ENCODE measurements around the gene GMPR.
"Not testable (repeated sequence)": the region's sequence is repeated elsewhere in the genome, so short reads cannot be mapped to it uniquely, and the experiment has no call there.

GMPR gene

GRCh38 chr6:16224409-16224808 is 14.0 kb upstream of the GMPR start:
- FAIRE-seq (no peak), DNase-seq (ENCODE audit: insufficient read length, low spot score) (no peak)

- not testable (repeated sequence) for FAIRE-seq; DNase-seq (ENCODE audit: insufficient read length, low spot score)
Measured at GRCh38 chr6:16225062-16225731, 13.2 kb upstream of the GMPR start.

DNA sequence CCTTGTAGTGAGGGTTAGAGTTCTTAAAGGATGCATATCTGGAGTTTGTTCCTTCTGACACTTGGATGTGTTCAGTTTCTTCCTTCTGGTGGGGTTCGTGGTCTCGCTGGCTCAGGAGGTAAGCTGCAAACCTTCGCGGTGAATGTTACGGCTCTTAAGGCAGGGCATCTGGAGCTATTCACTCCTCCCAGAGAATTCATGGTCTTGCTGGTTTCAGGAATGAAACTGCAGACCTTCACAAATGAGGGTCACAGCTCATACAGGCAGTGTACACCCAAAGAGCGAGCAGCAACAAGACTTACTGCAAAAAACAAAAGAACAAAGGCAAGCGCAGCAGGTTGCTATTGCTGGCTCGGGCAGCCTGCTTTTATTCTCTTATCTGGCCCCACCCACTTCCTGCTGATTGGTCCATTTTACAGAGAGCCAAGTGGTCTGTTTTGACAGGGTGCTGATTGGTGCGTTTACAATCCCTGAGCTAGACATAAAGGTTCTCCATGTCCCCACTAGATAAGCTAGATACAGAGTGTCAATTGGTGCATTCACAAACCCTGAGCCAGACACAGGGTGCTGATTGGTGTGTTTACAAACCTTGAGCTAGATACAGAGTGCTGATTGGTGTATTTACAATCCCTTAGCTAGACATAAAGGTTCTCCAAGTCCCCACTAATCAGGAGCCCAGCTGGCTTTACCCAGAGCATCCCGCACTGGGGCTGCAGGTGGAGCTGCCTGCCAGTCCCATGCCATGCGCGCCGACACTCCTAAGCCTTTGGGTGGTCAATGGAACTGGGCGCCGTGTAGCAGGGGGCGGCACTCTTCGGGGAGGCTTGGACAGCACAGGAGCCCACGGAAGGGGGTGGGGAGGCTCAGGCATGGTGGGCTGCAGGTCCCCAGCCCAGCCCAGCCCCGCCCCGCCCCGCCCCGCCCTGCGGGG is 12.0 kb upstream of the GMPR start:
- DNase-seq (ENCODE audit: insufficient read length, low spot score); FAIRE-seq: not testable (repeated sequence)

GRCh38 chr6:16227048-16227562 is 11.3 kb upstream of the GMPR start:
- no peak for DNase-seq (ENCODE audit: insufficient read length, low spot score)
- FAIRE-seq, result no peak

GRCh38 chr6:16227605-16228004 is 10.8 kb upstream of the GMPR start:
- FAIRE-seq (no peak), DNase-seq (ENCODE audit: insufficient read length, low spot score) (no peak)

DNA sequence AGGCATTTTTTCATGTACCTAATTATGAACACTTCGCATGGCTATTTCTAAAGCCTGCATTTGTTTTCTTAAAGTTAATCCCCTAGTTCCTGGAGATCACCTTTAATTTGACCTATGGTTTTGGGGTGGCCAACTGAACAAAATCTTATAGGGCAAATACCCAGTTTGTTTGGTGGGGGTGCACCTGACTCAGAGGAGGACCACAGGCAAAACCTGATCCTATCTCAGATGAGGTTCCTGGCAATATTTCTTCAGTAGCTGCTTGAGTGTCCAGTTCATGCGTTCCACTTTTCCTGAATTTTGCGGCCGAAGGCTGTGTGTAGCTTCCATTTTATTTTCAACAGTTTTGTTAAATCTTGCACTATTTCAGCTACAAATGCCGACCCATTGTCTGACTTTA is 10.3 kb upstream of the GMPR start:
- no peak for DNase-seq (ENCODE audit: insufficient read length, low spot score)
- FAIRE-seq, result no peak

GRCh38 chr6:16228709-16229665 is 9.4 kb upstream of the GMPR start:
- FAIRE-seq (no peak), DNase-seq (ENCODE audit: insufficient read length, low spot score) (no peak)

- FAIRE-seq (no peak), DNase-seq (ENCODE audit: insufficient read length, low spot score) (no peak)
Measured at GRCh38 chr6:16229700-16230099, 8.7 kb upstream of the GMPR start.

DNA sequence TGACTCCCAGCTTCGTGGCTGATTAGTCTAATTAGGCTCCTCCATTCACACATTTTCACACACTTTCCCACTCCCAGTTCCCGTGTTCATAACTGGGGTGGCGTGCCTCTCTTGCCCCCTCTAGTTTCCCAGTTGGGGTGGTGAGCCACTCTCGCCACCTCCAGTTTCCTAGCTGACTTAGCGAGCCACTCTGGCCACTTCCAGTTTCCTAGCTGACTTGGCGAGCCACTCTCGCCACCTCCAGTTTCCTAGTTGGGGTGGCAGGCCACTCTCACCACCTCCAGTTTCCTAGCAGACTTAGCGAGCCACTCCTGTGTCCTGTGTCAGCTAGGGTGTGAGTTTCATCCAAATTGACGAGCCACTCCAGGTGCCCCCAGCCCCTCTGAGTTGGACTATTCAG is 7.4 kb upstream of the GMPR start:
- DNase-seq (ENCODE audit: insufficient read length, low spot score), result no peak
- no peak for FAIRE-seq

DNA sequence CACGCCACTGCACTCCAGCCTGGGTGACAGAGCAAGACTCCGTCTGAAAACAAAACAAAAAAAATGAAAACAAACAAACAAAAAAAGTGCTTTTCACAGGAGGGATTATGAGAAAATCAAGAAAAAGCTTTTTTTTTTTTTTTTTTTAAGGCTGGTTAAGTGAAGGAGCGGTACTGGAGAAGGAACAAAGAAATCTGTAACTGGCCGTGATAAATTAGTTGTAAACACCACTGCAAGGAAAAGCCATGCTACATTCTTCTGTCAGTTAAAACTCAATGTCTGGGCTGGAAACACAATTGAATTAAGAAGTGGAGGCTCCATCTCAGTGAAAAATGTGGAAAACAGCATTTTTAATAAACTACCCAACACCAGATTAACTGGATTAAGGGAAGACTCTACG is 6.3 kb upstream of the GMPR start:
- DNase-seq (ENCODE audit: insufficient read length, low spot score), result no peak
- FAIRE-seq, result no peak

GRCh38 chr6:16236009-16236501 is 2.3 kb upstream of the GMPR start:
- no peak for DNase-seq (ENCODE audit: insufficient read length, low spot score)
- FAIRE-seq, result no peak

DNA sequence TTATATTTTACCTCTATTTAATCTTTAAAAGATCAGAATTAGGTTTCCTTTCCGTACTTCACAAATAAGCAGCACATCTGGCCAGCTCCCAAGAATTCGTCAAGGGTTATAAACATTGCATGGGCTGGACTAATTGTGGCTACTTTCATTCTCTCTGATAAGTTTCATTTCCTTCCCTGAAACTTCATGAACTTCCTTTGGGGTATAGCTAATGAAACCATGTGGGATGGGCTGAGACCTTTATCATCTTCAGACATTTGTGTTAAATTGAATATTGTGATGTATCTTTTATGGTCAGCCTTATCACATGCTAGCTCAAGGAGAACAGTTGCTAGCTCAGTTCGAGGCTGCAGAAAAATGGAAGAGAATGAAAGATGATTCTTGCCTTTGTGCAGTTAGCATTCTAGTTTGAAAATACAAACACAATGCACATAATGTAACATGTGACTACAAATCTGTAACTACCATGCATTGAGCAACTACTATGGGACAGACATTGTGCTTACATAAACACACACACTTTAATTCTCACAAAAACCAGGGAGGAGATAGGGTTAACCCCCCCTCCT is 1.7 kb upstream of the GMPR start:
- DNase-seq (ENCODE audit: insufficient read length, low spot score) (peak; percentile 37), FAIRE-seq (peak; percentile 82)

- peak; percentile 33 for FAIRE-seq
- DNase-seq (ENCODE audit: insufficient read length, low spot score), result no peak
Measured at GRCh38 chr6:16237242-16237641, 1.1 kb upstream of the GMPR start.

- DNase-seq (ENCODE audit: insufficient read length, low spot score) (peak; percentile 19), FAIRE-seq (peak; percentile 91)
Measured at GRCh38 chr6:16238963-16239797, 793 bp downstream of the GMPR start.

GRCh38 chr6:16239798-16240123 is 1.4 kb downstream of the GMPR start:
- DNase-seq (ENCODE audit: insufficient read length, low spot score) (peak; percentile 41), FAIRE-seq (no peak)

- DNase-seq (ENCODE audit: insufficient read length, low spot score), result no peak
- no peak for FAIRE-seq
Measured at GRCh38 chr6:16240589-16241320, 2.4 kb downstream of the GMPR start.

DNA sequence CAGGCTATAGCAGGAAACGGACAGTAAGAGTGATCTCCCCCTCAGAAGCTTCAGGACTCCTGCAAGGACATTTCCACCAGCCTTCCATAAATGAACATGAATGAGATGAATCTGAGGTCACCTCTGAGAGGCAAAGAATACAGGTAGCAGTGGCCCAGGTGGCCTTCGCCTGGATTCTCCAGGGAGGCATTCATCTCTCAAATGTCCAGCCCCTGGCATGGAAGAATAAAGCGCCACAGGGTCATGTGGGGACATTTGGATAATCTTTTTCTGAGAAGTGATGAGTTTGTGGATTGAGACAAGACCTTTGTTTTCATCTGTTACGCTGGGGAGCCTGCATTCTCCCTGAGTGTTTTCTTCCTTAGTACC is 2.9 kb downstream of the GMPR start:
- DNase-seq (ENCODE audit: insufficient read length, low spot score), result no peak
- no peak for FAIRE-seq

GRCh38 chr6:16243055-16243454 is 4.7 kb downstream of the GMPR start:
- DNase-seq (ENCODE audit: insufficient read length, low spot score) (no peak), FAIRE-seq (no peak)

DNA sequence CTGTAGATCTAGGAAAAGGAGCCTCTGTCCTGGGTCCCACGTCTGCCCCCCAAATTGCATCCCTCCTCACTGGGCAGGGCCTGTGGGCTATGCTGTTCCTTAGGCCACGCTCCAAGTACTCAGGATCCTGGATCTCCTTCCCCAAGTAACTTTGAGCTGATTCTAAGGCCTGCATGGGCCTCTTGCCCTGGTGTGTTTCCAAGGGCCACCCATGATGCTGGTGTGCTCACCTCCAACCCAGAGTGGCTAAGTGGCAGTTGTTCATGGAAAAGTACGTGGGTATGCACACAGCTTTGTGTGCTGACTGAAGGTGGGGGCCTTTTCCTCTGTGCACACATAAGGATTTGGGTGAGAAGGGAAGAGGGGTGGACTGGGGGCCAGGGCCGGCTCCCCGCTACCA is 5.3 kb downstream of the GMPR start:
- no peak for FAIRE-seq
- no peak for DNase-seq (ENCODE audit: insufficient read length, low spot score)
